Muscle layer of colon (tissue), 2 donors: ENCODE results near the gene RAB10.
A peak's percentile ranks its signal among the peaks of the same experiment; 100 is the strongest.
"Not testable (repeated sequence)": the region's sequence is repeated elsewhere in the genome, so short reads cannot be mapped to it uniquely, and the experiment has no call there.

Experiments used
- H3K27ac ChIP-seq: one replicate; pipeline ENCODE4 v1.7.0; 2013; ENCODE audit warnings: low read depth, mild to moderate bottlenecking, low read length, moderate library complexity
- H3K27me3 ChIP-seq, 2 donors: one replicate each; pipeline ENCODE4 v1.7.0; 2013; ENCODE audit warnings: low read length in 2 of 2, mild to moderate bottlenecking in 2 of 2; ENCODE audit not compliant: insufficient read depth in 2 of 2, control insufficient read depth in 1 of 2
- H3K36me3 ChIP-seq: one replicate; pipeline ENCODE4 v1.7.0; 2013; ENCODE audit warnings: mild to moderate bottlenecking, low read length; ENCODE audit not compliant: insufficient read depth
- H3K4me1 ChIP-seq: one replicate; pipeline ENCODE4 v1.7.0; 2013; ENCODE audit warnings: mild to moderate bottlenecking, low read length; ENCODE audit not compliant: insufficient read depth
- H3K4me3 ChIP-seq, 2 donors: one replicate each; pipeline ENCODE4 v1.7.0; 2013; ENCODE audit warnings: low read length in 2 of 2, low read depth in 1 of 2, mild to moderate bottlenecking in 1 of 2, moderate library complexity in 1 of 2
- H3K9ac ChIP-seq: one replicate; pipeline ENCODE4 v1.7.0; 2013; ENCODE audit warnings: low read length
- H3K9me3 ChIP-seq: one replicate; pipeline ENCODE4 v1.7.0; 2013; ENCODE audit warnings: mild to moderate bottlenecking, low read length
- donor health status: abdominal sarcoma.
- donor health status: Adenocarcinoma of cecum.

Gene RAB10

GRCh38 chr2:26017464-26018183, 16.3 kb upstream of the RAB10 start:
- no peaks in the 10 kb centered on the region for H3K9me3 ChIP-seq
- no peak overlapping the region for H3K4me3 ChIP-seq
- no peaks in the 10 kb centered on the region for H3K27me3 ChIP-seq
- H3K36me3 ChIP-seq: no peaks in the 10 kb centered on the region
- H3K9ac ChIP-seq: no peak overlapping the region
- H3K4me1 ChIP-seq: peaks cover 11% of the 10 kb centered on the region
- no peak overlapping the region for H3K27ac ChIP-seq

DNA sequence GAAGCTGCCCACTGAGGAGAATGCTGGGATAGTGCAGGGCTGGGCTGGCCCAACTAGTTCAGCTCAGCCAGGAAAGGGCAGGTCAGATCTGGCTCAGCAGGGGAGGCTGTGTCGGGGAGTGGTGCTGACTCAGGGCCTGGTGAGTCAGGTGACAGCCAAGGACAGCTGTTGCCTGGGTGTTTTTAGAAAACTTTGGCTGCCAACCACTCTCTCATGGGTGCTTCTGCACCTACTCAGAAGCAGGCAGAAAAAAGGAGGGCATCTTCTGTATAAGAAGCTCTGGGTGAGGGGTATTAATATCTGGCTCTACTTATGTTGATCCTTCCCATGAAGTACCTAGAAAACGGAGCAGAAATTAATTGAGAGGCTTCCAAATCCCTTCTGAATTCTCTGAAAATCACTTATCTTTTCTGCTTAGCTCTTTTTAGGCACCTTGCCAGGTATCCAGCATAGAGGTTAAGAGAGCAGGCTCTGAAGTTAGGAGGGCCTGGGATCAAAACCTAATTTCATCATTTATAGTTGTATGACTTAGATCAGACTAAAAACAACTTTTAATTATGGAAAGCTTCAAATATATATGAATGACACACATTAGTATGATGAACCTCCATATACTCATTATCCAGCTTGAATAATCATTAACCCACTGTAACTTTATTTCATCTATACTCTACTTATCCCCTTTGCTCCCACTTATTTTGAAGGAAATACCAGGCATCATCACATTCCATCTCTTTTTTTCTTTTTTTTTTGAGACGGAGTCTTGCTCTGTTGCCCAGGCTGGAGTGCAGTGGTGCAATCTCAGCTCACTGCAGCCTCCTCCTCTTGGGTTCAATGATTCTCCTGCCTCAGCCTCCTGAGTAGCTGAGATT, 15.5 kb upstream of the RAB10 start:
- H3K4me1 ChIP-seq: peaks cover 11% of the 10 kb centered on the region
- H3K27ac ChIP-seq: no peak overlapping the region
- no peaks in the 10 kb centered on the region for H3K9me3 ChIP-seq
- H3K36me3 ChIP-seq: no peaks in the 10 kb centered on the region
- H3K9ac ChIP-seq: no peak overlapping the region
- no peak overlapping the region for H3K4me3 ChIP-seq
- H3K27me3 ChIP-seq: no peaks in the 10 kb centered on the region

DNA sequence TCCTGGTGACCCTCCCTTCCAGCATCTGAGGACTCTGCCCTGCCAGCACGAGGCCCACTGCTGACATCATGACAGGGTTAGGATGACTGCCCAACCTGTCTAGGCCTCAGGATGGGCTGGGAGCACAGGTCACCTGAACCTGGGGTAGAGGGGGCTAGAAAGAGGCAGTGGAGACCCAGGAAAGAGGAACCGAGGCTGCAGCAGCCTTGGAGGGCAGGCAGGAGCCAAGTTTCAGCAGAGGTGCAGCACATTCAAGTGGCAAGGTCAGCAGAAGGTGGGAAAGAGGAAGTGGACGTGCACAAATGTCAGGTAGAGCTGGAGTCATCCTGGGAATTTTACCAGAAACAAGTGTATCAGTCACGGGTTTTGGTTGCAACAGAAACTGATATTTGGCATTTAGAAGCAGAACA, 13.6 kb upstream of the RAB10 start:
- Histone ChIP-seq H3K36me3 (no peaks in the 10 kb centered on the region), H3K27ac (no peak overlapping the region), H3K27me3 (no peaks in the 10 kb centered on the region), H3K4me3 (no peak overlapping the region), H3K9ac (no peak overlapping the region), H3K4me1 (peaks cover 11% of the 10 kb centered on the region), H3K9me3 (no peaks in the 10 kb centered on the region)

GRCh38 chr2:26024260-26024659, 9.6 kb upstream of the RAB10 start:
- H3K27me3 ChIP-seq: no peaks in the 10 kb centered on the region

DNA sequence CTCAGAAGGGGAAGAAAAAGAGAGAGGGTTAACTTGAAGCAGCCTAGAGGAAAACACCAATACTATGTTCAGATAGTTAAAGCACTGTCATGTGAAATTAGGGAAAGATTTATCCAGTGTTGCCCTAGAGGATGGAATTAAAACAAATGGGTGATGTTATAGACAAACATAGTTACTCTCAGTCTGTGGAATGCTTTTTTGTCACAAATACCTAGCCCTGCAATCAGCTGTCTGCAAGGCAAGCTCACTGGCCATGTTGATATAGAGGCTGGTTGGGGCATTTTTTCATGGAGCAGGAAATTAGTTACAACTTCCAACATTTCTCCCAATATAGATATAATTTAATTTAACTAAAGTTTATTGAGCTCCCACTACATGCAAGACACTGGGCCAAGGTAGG, 8.4 kb upstream of the RAB10 start:
- Histone ChIP-seq H3K4me3 (no peak overlapping the region), H3K9ac (no peak overlapping the region), H3K36me3 (no peaks in the 10 kb centered on the region), H3K27ac (no peak overlapping the region), H3K9me3 (no peaks in the 10 kb centered on the region), H3K4me1 (no peaks in the 10 kb centered on the region), H3K27me3 (no peaks in the 10 kb centered on the region)

More at GRCh38 chr2:26024260-26024659, 9.6 kb upstream of the RAB10 start:
- H3K27ac ChIP-seq: no peak overlapping the region
- H3K9me3 ChIP-seq: no peaks in the 10 kb centered on the region
- H3K4me1 ChIP-seq: no peaks in the 10 kb centered on the region
- H3K4me3 ChIP-seq: no peak overlapping the region
- no peak overlapping the region for H3K9ac ChIP-seq
- no peaks in the 10 kb centered on the region for H3K36me3 ChIP-seq

- H3K27me3 ChIP-seq, H3K9me3 ChIP-seq, H3K9ac ChIP-seq, H3K4me3 ChIP-seq, H3K27ac ChIP-seq, H3K4me1 ChIP-seq, H3K36me3 ChIP-seq: not testable (repeated sequence)
Observed at GRCh38 chr2:26028083-26028482, 5.8 kb upstream of the RAB10 start.

- H3K27ac ChIP-seq: peak overlapping the region; percentile 85
- not testable (repeated sequence) for H3K36me3 ChIP-seq, H3K27me3 ChIP-seq, H3K9me3 ChIP-seq
- H3K4me3 ChIP-seq: peak overlapping the region; percentile 47 to 79
- peak overlapping the region; percentile 95 for H3K9ac ChIP-seq
- H3K4me1 ChIP-seq: peaks cover 10% of the 10 kb centered on the region
Observed at GRCh38 chr2:26032586-26033269, 1.2 kb upstream of the RAB10 start.

DNA sequence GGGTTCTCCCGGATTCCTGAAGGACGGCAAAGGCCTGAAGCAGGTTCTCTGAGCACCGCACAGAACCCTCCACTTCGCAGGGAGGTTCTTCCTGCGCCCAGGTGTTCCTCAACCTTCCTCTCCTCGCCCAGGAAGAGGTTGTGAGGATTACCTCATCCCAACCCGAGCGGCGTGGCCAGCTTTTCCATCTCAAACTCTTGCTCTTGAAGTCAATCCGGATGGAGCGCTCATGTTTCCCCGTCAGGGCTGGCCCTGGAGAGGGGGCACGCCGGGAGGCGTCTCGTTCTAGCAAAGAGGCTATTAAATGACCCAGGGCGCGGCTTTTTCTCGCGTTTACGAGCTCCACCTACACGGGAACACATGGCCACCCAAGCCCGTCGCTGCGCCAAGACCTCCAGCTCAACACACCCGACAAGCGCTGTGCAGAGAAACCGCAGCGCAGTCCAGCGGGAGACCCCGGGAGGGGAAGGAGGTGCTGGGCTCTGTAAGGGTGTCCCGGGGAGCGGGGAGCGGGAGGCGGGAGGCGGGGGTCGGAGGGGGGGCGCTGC, 540 bp upstream of the RAB10 start:
- Histone ChIP-seq H3K36me3 (no peaks in the 10 kb centered on the region), H3K9ac (peak overlapping the region; percentile 95), H3K4me1 (peaks cover 10% of the 10 kb centered on the region), H3K4me3 (peak overlapping the region; percentile 47 to 79), H3K27ac (peak overlapping the region; percentile 85), H3K27me3 (no peaks in the 10 kb centered on the region), H3K9me3 (no peaks in the 10 kb centered on the region)

DNA sequence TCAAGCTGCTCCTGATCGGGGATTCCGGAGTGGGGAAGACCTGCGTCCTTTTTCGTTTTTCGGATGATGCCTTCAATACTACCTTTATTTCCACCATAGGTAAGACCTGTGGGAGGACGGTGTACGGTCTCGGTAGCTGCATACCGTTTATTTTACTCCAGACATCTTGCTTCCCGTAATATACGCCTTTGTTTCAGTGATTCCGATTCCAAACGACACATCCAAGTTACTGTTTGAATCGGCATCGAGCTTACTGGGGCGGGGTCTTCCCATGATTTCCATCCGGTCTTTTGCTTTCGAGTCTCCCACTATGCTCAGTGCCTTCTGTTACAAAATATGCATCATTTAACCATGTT, 731 bp downstream of the RAB10 start:
- H3K27me3 ChIP-seq: no peaks in the 10 kb centered on the region
- H3K4me3 ChIP-seq: peak overlapping the region; percentile 67 to 79
- peak overlapping the region; percentile 85 for H3K9ac ChIP-seq
- H3K36me3 ChIP-seq: no peaks in the 10 kb centered on the region
- peaks cover 10% of the 10 kb centered on the region for H3K4me1 ChIP-seq
- H3K27ac ChIP-seq: peak overlapping the region; percentile 97
- H3K9me3 ChIP-seq: no peaks in the 10 kb centered on the region

DNA sequence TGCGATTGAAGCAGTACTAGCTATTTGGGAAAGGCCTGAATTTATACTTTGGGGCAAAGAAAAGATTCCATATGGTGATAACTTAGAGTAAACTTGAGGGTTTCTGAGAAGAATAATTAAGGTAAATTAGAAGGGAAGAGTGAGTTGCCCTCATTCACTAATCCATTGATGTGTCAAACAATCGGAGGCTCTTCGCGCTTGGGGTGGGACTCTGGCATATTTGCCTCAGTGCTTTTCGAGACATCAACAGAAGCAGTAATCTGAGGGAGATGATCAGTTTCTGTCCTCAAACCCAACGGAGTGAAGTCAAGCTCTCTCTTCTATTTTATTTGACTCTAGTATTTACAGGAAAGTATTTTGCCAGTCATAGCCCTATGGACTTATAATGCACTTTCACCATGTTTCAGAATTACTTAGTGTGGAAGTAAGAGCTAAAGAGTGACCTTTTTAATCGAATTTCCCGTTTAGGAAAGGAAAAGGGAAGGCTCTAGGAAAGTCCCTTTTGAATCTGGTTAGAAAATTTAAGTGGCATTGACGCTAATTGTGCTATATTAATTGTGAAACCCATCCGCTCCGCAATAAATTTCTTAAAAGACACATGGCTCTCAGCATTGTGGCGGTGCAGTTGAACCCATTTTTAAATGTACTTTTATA, 1.3 kb downstream of the RAB10 start:
- peak overlapping the region; percentile 97 for H3K27ac ChIP-seq
- H3K4me3 ChIP-seq: peak overlapping the region; percentile 67 to 79
- H3K27me3 ChIP-seq: no peaks in the 10 kb centered on the region
- H3K4me1 ChIP-seq: peaks cover 10% of the 10 kb centered on the region
- H3K9ac ChIP-seq: peak overlapping the region; percentile 85
- no peaks in the 10 kb centered on the region for H3K9me3 ChIP-seq
- no peaks in the 10 kb centered on the region for H3K36me3 ChIP-seq
